ENCODE results near the gene KCNK6.

KCNK6 gene

DNA sequence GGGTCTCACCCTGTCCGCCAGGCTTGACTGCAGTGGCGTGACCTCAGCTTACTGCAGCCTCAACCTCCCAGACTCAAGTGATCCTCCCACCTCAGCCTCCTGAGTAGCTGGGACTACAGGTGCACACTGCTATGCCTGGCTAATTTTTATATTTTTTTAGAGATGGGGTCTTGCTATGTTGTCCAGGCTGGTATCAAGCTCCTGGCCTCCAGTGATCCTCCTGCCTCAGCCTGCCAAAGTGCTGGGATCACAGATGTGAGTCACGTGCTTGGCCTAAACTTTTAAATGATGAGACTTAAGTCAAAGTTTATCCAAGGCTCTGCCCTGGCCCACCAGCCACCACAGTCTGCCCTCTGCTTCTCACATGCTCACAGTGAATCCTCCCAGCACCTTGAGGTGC is 13.4 kb upstream of the KCNK6 start:
- H3K36me3 ChIP-seq (ENCODE audit: insufficient read depth, low read length) = peaks cover 25% of the 10 kb centered on the region; the same call in 1 of the 2 replicates
- H3K4me3 ChIP-seq (ENCODE audit: low read length, poor library complexity, severe bottlenecking) = no peak overlapping the region
- H3K9me2 ChIP-seq (replicated peaks; ENCODE audit: low read depth, low read length) = no peaks in the 10 kb centered on the region
- H2AFZ ChIP-seq (ENCODE audit: low read length) = no peak overlapping the region
- H3K4me1 ChIP-seq (ENCODE audit: insufficient read depth, low read length, poor library complexity, severe bottlenecking) = peaks cover 5% of the 10 kb centered on the region
- no peaks in the 10 kb centered on the region for H3K9me3 ChIP-seq (ENCODE audit: insufficient read depth, low read depth, low read length)
- TF ChIP-seq, protein P1, sequence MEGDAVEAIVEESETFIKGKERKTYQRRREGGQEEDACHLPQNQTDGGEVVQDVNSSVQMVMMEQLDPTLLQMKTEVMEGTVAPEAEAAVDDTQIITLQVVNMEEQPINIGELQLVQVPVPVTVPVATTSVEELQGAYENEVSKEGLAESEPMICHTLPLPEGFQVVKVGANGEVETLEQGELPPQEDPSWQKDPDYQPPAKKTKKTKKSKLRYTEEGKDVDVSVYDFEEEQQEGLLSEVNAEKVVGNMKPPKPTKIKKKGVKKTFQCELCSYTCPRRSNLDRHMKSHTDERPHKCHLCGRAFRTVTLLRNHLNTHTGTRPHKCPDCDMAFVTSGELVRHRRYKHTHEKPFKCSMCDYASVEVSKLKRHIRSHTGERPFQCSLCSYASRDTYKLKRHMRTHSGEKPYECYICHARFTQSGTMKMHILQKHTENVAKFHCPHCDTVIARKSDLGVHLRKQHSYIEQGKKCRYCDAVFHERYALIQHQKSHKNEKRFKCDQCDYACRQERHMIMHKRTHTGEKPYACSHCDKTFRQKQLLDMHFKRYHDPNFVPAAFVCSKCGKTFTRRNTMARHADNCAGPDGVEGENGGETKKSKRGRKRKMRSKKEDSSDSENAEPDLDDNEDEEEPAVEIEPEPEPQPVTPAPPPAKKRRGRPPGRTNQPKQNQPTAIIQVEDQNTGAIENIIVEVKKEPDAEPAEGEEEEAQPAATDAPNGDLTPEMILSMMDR (conservative IDR thresholded peaks at IDR 0.05; ENCODE audit: low read length) = no peak
- no peak for TF ChIP-seq EZH2phosphoT487 (IDR thresholded peaks at IDR 0.05; ENCODE audit: borderline replicate concordance)
- no peaks in the 10 kb centered on the region for H3K27me3 ChIP-seq (ENCODE audit: insufficient read depth, low read length, poor library complexity, severe bottlenecking)
- peaks cover 3% of the 10 kb centered on the region for H4K20me1 ChIP-seq (ENCODE audit: insufficient read depth, low read length, poor library complexity, severe bottlenecking)
- H3K79me2 ChIP-seq (ENCODE audit: insufficient read depth, low read length) = peaks cover 3% of the 10 kb centered on the region; the same call in 1 of the 2 replicates
- no peak overlapping the region for H3K9ac ChIP-seq (ENCODE audit: low read depth, low read length, poor library complexity, severe bottlenecking)
- no peak overlapping the region for H3K4me2 ChIP-seq (ENCODE audit: low read depth, low read length, poor library complexity, severe bottlenecking)
- H3F3A ChIP-seq (ENCODE audit: low read depth) = no peaks in the 10 kb centered on the region

DNA sequence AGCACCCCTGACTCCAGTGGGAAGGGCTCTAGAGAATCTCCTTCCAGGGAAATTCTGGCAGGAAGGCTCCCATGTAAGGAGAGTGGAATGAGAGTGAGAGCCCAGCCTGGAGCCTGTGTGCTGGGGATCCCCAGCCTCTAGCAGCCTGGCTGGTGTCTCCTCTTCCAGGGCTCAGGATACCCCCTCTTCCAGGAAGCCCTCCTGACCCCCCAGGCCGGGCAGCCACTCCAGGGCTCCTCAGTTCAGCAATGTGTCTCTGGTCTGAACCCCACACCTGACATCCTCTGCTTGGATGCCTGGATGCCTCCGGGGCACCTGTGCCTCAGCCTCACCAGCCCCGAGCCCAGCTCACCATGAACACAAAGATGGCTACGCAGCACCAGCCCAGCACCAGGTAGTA is 12.6 kb upstream of the KCNK6 start:
- H3K4me2 ChIP-seq (ENCODE audit: low read depth, low read length, poor library complexity, severe bottlenecking) = no peak overlapping the region
- no peaks in the 10 kb centered on the region for H3K27me3 ChIP-seq (ENCODE audit: insufficient read depth, low read length, poor library complexity, severe bottlenecking)
- no peaks in the 10 kb centered on the region for H3F3A ChIP-seq (ENCODE audit: low read depth)
- H3K9me2 ChIP-seq (replicated peaks; ENCODE audit: low read depth, low read length) = no peaks in the 10 kb centered on the region
- no peak for TF ChIP-seq EZH2phosphoT487 (IDR thresholded peaks at IDR 0.05; ENCODE audit: borderline replicate concordance)
- TF ChIP-seq, protein P1 (conservative IDR thresholded peaks at IDR 0.05; ENCODE audit: low read length) = no peak
- peaks cover 5% of the 10 kb centered on the region for H4K20me1 ChIP-seq (ENCODE audit: insufficient read depth, low read length, poor library complexity, severe bottlenecking)
- no peak overlapping the region for H3K9ac ChIP-seq (ENCODE audit: low read depth, low read length, poor library complexity, severe bottlenecking)
- H3K4me1 ChIP-seq (ENCODE audit: insufficient read depth, low read length, poor library complexity, severe bottlenecking) = peaks cover 5% of the 10 kb centered on the region
- H2AFZ ChIP-seq (ENCODE audit: low read length) = no peak overlapping the region
- peaks cover 10% of the 10 kb centered on the region; the same call in 1 of the 2 replicates for H3K79me2 ChIP-seq (ENCODE audit: insufficient read depth, low read length)
- H3K9me3 ChIP-seq (ENCODE audit: insufficient read depth, low read depth, low read length) = no peaks in the 10 kb centered on the region
- H3K4me3 ChIP-seq (ENCODE audit: low read length, poor library complexity, severe bottlenecking) = no peak overlapping the region
- peaks cover 25% of the 10 kb centered on the region; the same call in 1 of the 2 replicates for H3K36me3 ChIP-seq (ENCODE audit: insufficient read depth, low read length)

DNA sequence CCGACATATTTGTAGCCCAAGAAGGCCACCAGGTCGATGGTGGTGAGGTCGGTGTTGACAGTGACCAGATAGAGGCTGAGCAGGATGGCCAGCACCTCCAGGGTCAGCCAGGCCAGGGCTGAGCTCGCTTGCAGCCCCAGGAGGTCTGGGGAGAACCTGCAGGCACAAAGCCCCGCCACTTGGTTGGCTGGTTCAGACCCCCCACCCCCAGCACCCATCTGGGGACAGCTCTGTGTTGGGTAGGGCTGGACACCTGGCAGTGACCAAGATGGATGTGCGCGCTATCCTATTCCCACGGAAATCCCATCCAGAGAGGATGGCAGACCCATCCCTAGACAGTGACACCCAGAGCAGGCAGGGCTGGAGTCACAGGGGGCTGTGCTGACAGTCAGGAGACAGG is 12.0 kb upstream of the KCNK6 start:
- no peak for TF ChIP-seq EZH2phosphoT487 (IDR thresholded peaks at IDR 0.05; ENCODE audit: borderline replicate concordance)
- TF ChIP-seq, protein P1 (conservative IDR thresholded peaks at IDR 0.05; ENCODE audit: low read length) = no peak
- Histone ChIP-seq H2AFZ (ENCODE audit: low read length) (no peak overlapping the region), H3K9me2 (replicated peaks; ENCODE audit: low read depth, low read length) (no peaks in the 10 kb centered on the region), H3K27me3 (ENCODE audit: insufficient read depth, low read length, poor library complexity, severe bottlenecking) (no peaks in the 10 kb centered on the region), H4K20me1 (ENCODE audit: insufficient read depth, low read length, poor library complexity, severe bottlenecking) (peaks cover 5% of the 10 kb centered on the region), H3K9ac (ENCODE audit: low read depth, low read length, poor library complexity, severe bottlenecking) (no peak overlapping the region), H3K9me3 (ENCODE audit: insufficient read depth, low read depth, low read length) (no peaks in the 10 kb centered on the region), H3K4me3 (ENCODE audit: low read length, poor library complexity, severe bottlenecking) (no peak overlapping the region), H3K36me3 (ENCODE audit: insufficient read depth, low read length) (peaks cover 25% of the 10 kb centered on the region; the same call in 1 of the 2 replicates), H3F3A (ENCODE audit: low read depth) (no peaks in the 10 kb centered on the region), H3K4me1 (ENCODE audit: insufficient read depth, low read length, poor library complexity, severe bottlenecking) (peaks cover 5% of the 10 kb centered on the region), H3K79me2 (ENCODE audit: insufficient read depth, low read length) (peaks cover 15% of the 10 kb centered on the region; the same call in 1 of the 2 replicates), H3K4me2 (ENCODE audit: low read depth, low read length, poor library complexity, severe bottlenecking) (no peak overlapping the region)
